Lower leg skin (tissue), 3 donors: ENCODE results near the gene NOD2.

ENCODE experiments used
- POLR2A ChIP-seq, 2 donors: fragments of 450-650 bp; IDR thresholded peaks; one replicate each; pipeline ENCODE4 v1.6.1; 2016 to 2017; ENCODE audit warnings: antibody characterized with exemption in 2 of 2, mild to moderate bottlenecking in 1 of 2, moderate library complexity in 1 of 2
- TF ChIP-seq, protein P1 (sequence below), 3 donors: fragments of 450-650 bp; IDR thresholded peaks; one replicate each; pipeline ENCODE4 v1.5.1; 2016; ENCODE audit warnings: antibody characterized with exemption in 3 of 3, mild to moderate bottlenecking in 3 of 3, moderate library complexity in 2 of 3

DNA sequence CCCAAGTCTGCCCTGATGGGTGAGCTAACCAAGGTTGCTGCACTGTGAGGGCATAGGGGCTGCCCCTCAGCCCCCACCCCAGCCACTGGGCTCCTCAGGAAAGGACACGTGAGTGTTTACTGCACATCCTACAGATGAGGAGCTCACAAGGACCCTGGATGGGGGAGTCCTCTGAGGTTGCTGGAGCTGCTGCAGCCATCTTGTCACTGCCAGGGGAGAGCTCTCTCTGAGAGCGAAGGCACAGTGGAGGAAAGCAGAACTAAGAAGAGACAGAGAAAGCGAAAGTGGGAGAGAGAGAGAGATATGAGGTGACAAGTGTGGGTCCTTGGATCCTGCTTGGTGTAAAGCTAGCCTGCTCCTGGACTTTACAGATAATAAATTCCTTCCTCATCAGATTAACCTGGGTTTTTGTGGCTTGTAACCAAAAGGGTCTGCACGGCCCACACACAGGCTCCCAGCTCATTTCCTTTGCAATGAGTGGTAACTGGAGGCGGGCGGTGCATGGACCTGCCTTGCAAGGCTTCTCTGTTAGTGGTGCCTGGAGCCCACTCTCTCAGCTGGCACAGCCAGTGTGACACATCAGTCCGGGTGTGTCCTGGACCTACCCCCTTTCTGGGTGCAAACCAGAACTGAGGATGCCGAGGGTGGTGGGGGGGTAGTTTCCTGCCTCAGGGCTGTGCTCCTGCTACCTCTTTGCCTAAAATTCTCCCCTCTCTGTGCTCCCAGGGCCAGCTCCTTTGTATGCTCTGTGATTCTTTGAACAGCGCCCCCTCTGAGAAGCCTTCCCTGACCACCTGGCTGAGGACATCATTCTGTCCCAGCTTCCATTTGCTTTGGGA, 26.5 kb upstream of the NOD2 start:
- TF ChIP-seq, protein P1, sequence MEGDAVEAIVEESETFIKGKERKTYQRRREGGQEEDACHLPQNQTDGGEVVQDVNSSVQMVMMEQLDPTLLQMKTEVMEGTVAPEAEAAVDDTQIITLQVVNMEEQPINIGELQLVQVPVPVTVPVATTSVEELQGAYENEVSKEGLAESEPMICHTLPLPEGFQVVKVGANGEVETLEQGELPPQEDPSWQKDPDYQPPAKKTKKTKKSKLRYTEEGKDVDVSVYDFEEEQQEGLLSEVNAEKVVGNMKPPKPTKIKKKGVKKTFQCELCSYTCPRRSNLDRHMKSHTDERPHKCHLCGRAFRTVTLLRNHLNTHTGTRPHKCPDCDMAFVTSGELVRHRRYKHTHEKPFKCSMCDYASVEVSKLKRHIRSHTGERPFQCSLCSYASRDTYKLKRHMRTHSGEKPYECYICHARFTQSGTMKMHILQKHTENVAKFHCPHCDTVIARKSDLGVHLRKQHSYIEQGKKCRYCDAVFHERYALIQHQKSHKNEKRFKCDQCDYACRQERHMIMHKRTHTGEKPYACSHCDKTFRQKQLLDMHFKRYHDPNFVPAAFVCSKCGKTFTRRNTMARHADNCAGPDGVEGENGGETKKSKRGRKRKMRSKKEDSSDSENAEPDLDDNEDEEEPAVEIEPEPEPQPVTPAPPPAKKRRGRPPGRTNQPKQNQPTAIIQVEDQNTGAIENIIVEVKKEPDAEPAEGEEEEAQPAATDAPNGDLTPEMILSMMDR (IDR thresholded peaks at IDR 0.05), result no peak
- TF ChIP-seq POLR2A (IDR thresholded peaks at IDR 0.05), result no peak
